Stomach smooth muscle (tissue), 2 donors: ENCODE results near the gene PLPPR3.

Experiments
- H3K27ac ChIP-seq: one replicate; pipeline ENCODE4 v1.7.0; 2013; ENCODE audit warnings: mild to moderate bottlenecking, low read length, inconsistent platforms
- H3K27me3 ChIP-seq, 2 donors: one replicate each; pipeline ENCODE4 v1.7.0; 2013; ENCODE audit warnings: low read length in 2 of 2; ENCODE audit not compliant: insufficient read depth in 2 of 2, control insufficient read depth in 1 of 2
- H3K36me3 ChIP-seq, 2 donors: one replicate each; pipeline ENCODE4 v1.7.0; 2013; ENCODE audit warnings: low read length in 2 of 2; ENCODE audit not compliant: control insufficient read depth in 2 of 2, insufficient read depth in 2 of 2
- H3K4me1 ChIP-seq: one replicate; pipeline ENCODE4 v1.7.0; 2013; ENCODE audit warnings: low read length; ENCODE audit not compliant: control insufficient read depth, insufficient read depth
- H3K4me3 ChIP-seq, 2 donors: one replicate each; pipeline ENCODE4 v1.7.0; 2013; ENCODE audit warnings: low read length in 2 of 2
- H3K9ac ChIP-seq, 2 donors: one replicate each; pipeline ENCODE4 v1.7.0; 2013; ENCODE audit warnings: low read length in 2 of 2, mild to moderate bottlenecking in 1 of 2
- H3K9me3 ChIP-seq, 2 donors: one replicate each; pipeline ENCODE4 v1.7.0; 2013; ENCODE audit warnings: low read length in 2 of 2; ENCODE audit not compliant: control insufficient read depth in 2 of 2
- donor health status: healthy.
- donor health status: Pancreatic carcinoma.

The PLPPR3 gene

DNA sequence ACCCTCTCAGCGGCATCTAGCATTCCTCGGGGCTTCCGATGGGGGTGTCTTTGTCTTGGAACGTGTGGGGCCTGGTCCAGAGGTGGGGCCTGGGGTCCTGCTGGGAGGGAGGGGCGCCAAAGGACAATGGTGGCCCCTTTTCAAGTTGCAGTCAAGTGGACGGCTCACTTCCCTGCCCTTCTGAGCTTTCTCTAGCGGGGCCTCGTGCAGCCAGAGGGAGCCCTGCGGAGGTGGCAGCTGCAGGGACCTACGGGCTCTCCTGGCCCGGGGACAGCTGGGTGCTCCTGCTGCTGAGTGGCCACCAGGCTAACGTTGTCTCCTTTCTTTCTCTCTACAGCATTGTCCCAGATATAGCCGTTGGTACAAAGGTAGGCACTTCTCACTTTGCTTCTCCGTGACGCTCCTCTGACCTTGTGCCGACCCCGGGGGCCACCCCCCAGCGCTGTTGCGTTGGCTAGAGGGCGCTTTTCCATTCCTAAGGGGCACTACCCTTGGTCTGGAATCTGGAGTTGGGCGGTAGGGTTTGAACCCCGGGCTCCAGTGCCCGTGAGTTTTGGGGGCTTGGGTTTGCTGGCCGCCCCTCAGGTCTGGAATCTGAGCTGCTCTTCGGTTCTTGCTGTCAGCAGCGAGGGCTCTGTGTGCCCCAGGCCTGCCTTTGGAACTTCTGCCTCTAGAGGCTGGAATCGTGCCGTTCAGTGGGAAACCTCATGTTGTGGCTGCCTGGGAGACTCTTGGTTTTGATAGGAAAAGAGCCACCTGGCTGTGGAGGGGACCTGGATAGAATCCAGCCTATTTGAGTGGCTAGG is 22.5 kb downstream of the PLPPR3 start:
- H3K4me1 ChIP-seq, result peaks cover 70% of the 10 kb centered on the region
- peak overlapping the region; percentile 42 to 68 for H3K9ac ChIP-seq
- no peaks in the 10 kb centered on the region for H3K27me3 ChIP-seq
- H3K27ac ChIP-seq, result peak overlapping the region; percentile 58
- no peaks in the 10 kb centered on the region for H3K9me3 ChIP-seq
- peak overlapping the region; percentile 81 to 82 for H3K4me3 ChIP-seq
- peaks cover 6 to 8% of the 10 kb centered on the region in 2 donors for H3K36me3 ChIP-seq

DNA sequence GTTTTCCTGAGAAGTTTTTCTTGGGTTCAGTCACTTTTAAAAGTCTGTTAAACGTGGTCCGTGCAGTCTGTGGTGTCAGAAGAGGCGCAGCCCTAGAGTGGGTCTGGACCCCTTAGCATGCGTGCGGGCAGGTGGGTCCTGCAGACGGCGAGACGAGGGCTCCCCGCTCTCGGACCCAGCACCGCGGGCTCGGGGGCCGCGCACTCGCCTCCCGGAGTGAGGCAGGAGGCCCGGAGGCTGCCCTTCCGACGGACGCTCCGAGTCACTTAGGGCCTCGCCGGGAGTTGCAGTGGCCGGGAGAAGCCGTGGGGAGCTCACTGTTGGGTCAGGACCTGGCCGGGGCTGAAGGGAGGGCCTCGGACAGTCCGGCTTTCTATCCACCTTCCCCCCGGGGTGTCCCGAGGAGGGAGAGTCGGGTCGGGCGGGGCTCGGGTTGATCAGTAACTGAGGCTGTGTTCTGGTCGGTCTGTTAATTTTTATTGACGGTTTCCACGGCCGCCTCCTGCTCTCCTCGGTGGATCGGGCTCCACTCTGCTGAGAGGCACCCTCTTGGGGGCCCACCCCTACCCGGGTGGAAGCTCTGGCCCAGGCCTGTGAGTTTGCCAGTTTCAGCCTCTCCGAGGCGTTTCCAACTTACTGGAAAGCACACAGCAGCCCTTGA is 23.2 kb downstream of the PLPPR3 start:
- peak overlapping the region; percentile 81 to 82 for H3K4me3 ChIP-seq
- H3K9ac ChIP-seq, result peak overlapping the region; percentile 68 to 73
- no peaks in the 10 kb centered on the region for H3K27me3 ChIP-seq
- H3K9me3 ChIP-seq, result no peaks in the 10 kb centered on the region
- peaks cover 1 to 2% of the 10 kb centered on the region in 2 donors for H3K36me3 ChIP-seq
- H3K27ac ChIP-seq, result peak overlapping the region; percentile 58
- H3K4me1 ChIP-seq, result peaks cover 66% of the 10 kb centered on the region

DNA sequence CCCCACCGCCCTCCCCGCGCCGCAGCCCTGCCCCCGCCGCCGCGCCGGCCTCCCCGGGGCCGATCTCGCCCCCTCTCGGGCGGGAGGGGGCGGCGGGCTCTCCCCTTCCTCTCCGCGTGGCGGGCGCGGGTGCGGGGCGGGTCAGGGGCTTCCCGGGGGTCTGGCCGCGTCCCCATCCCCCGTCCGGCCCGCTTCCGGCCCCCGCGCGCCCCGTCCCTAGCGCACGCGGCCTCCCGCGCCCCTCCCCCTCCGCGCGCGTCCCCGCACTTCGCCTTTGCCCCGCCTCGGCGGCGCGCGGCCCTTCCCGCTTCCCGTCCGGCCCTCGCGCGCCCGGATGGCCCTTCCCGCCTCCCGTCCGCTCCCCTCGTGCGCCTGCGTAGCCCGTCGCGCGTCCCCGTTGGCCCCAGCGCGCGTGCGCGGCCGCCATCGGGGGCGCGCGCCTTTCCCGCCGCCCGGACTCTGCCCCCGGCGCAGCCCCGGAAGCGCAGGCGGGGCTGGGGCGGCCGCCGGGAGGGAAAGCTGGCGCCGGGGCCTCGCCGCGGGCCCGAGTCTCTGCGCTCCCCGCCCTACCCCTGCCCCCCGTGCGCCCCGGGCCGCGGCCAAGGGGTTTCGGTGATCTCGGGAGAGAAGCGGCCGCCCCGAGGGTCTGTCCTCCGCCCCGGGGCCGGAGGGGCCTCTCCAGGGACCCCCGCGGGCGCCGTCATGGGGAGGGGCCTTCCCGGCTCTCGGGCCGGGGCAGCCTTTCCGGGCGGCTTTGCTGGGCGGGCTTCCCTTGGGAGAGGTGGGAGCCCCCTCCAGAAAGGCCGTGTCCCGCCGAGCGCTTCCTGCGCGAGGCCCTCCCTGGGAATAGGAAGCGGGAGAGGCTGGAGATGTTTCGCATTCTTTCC is 24.0 kb downstream of the PLPPR3 start:
- Histone ChIP-seq H3K9me3 (no peaks in the 10 kb centered on the region), H3K36me3 (peaks cover 0 to 2% of the 10 kb centered on the region in 2 donors), H3K4me3 (peak overlapping the region; percentile 81 to 82), H3K27me3 (no peaks in the 10 kb centered on the region), H3K4me1 (peaks cover 58% of the 10 kb centered on the region), H3K27ac (peak overlapping the region; percentile 64), H3K9ac (peak overlapping the region; percentile 73 to 76)

DNA sequence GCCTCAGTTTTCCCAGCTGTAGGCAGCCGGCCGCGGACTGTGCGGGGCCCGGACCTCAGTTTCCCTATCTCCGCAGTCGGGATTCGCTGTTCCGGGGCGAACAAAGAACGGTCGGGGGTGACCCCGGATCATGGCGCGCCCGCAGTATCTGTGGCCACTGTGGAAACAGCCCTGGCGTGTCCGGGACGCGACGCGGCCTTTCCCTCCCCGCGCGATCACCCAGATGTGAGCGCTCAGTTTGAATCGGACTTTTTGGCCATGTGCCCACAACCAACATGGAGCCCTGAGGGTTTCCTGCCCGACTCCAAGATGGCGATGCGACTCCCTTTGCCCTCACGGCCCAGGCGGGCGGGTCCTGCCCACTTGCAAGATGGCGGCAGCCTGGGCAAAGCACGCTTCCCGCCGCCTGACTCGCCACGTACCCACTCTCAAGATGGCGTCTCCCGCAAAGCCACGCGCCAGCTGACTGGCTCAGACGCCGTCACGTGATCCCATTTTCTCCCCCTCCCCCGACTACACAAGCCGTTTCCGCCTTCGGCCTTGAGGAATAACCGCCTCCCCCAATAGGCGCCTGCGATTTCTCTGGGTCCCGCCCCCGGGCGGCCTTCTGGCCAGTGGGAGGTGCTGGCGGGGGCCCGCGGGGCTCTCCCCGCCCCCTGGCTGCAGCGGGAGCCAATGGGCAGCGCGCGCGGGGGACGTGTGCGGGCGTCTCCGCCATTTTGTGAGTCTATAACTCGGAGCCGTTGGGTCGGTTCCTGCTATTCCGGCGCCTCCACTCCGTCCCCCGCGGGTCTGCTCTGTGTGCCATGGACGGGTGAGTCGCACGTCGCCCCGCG is 24.8 kb downstream of the PLPPR3 start, which contains the start of gene PTBP1:
TSS of gene PTBP1 (plus strand) at position 761 of the 836 bp plus-strand sequence. CDS start at position 807, 46 bp downstream.
- peak within 1 kb of the TSS; percentile 81 to 85 for H3K4me3 ChIP-seq
- H3K27ac ChIP-seq, result peak within 1 kb of the TSS; percentile 64
- no peaks in the 10 kb centered on the region for H3K27me3 ChIP-seq
- peaks cover 0 to 2% of the 10 kb centered on the region in 2 donors for H3K36me3 ChIP-seq
- peaks cover 49% of the 10 kb centered on the region for H3K4me1 ChIP-seq
- no peaks in the 10 kb centered on the region for H3K9me3 ChIP-seq
- peak within 1 kb of the TSS; percentile 73 to 86 for H3K9ac ChIP-seq

DNA sequence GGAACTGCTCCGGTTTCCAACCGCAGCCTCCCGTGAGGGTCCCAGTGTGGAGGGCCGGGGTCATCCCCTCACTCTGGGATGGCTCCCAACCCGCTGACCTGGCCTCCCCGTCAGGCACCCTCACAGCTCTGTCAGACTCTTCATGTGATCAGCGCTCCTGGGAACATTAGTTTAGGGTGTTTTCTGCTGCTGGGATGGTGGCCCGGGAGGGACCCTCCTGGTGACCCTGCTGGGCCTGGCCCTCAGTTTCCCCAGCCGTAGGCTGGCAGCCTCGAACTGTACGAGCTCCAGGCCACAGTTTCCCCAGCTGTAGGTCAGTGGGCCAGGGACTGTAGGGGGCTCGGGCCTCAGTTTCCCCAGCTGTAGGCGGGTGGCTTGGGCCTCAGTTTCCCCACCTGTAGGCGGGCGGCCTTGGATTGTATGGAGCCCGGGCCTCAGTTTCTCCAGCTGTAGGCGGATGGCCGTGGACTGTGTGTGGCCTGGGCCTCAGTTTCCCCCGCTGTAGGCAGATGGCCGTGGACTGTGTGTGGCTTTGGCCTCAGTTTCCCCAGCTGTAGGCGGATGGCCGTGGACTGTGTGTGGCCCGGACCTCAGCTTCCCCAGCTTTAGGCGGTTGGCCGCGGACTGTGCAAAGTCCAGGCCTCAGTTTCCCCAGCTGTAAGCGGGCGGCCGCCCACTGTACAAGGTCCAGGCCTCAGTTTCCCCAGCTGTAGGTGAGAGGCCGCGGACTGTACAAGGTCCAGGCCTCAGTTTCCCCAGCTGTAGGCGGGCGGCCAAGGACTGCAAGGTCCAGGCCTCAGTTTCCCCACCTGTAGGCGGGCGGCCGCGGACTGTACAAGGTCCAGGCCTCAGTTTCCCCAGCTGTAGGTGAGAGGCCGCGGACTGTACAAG is 25.8 kb downstream of the PLPPR3 start:
- peaks cover 40% of the 10 kb centered on the region for H3K4me1 ChIP-seq

DNA sequence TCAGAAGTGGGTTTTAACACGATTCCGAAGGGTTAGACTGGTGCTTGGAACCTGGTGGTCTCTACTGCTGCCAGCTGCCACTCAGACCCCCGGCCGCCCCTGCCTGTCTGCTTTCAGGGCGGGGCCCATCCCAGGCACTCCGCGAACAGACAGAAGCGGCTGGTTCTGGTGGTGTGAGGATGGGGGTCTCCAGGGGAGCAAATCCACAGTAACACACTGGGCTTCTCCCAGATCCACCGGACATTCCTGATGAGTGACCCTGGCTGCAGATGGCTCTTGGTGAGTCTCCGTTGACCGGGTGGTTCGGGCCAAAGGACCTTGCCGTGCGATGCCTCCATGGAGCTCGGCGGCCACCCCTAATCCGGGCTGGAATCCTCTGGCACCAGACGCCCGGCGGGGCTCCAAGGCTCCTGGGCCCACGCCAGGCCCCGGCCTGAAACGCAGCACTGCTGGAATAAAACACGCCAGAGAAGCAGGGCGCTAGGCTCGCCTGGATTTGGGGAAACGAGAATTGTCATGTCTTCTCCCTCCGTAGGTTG is 26.6 kb downstream of the PLPPR3 start:
- Histone ChIP-seq H3K27me3 (no peaks in the 10 kb centered on the region), H3K4me1 (peaks cover 32% of the 10 kb centered on the region), H3K27ac (no peak overlapping the region), H3K9me3 (no peaks in the 10 kb centered on the region), H3K36me3 (no peaks in the 10 kb centered on the region), H3K9ac (no peak overlapping the region), H3K4me3 (no peak overlapping the region)

More for the DNA sequence above, 25.8 kb downstream of the PLPPR3 start:
- Histone ChIP-seq H3K27ac (no peak overlapping the region), H3K4me3 (peak overlapping the region; percentile 76 to 85), H3K9ac (peak overlapping the region in 1 of 2 donors; percentile 86), H3K36me3 (peaks cover 0 to 2% of the 10 kb centered on the region in 2 donors), H3K27me3 (no peaks in the 10 kb centered on the region), H3K9me3 (no peaks in the 10 kb centered on the region)

DNA sequence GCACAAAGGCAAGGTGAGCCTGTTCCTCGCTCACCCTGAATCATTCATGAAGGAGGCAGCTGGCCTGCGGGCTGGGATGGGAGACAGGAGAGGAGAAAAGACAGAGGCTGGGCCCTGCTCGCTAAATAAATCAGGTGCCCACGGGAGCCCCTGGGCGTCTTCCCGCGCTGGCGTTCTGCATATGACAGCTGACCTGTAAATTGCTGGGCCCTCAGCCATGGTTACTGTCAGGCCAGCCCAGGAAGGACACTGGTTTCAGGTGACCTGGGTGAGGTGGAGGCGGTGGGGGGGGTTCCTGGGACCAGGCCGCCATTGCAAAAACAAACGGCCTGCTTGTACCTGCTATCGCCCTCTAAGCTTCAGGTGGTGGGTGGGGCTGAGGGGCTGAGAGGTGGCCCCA is 27.9 kb downstream of the PLPPR3 start:
- Histone ChIP-seq H3K9me3 (no peaks in the 10 kb centered on the region), H3K27ac (no peak overlapping the region), H3K4me3 (no peak overlapping the region), H3K36me3 (no peaks in the 10 kb centered on the region), H3K27me3 (no peaks in the 10 kb centered on the region), H3K4me1 (peaks cover 20% of the 10 kb centered on the region), H3K9ac (no peak overlapping the region)

DNA sequence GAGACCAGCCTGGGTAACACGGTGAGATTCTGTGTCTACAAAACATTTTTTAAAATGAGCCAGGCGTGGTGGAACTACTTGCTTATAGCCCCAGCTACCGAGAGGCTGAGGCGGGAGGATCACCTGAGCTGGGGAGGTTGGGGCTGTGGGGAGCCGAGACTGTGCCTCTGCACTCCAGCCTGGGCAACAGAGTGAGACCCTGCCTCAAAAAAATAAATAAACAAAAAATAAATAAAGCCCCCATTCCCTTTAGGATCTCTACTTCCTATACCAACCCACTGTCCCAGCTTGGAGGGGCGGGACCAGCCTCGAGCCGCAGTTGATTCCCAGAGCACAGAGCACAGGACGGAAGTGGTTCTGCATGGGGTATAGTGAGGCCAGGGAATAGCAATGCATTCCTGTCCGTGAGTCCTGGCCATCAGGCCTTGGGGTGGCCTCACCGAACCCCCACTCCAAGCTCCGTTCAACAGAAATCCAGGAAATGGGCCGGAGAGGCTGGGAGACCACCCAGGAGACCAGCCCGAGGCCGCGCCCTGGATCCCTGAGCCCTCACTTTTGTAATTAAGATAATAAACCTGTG is 29.4 kb downstream of the PLPPR3 start:
- H3K36me3 ChIP-seq, result no peaks in the 10 kb centered on the region
- no peak overlapping the region for H3K27ac ChIP-seq
- no peaks in the 10 kb centered on the region for H3K27me3 ChIP-seq
- no peak overlapping the region for H3K9ac ChIP-seq
- no peak overlapping the region for H3K4me3 ChIP-seq
- H3K9me3 ChIP-seq, result no peaks in the 10 kb centered on the region
- peaks cover 14% of the 10 kb centered on the region for H3K4me1 ChIP-seq
